TTC549 (cell line): ENCODE data around the gene KCNMB4.

Experiments
- FAIRE-seq: peaks from 2 replicates; lab custom pipeline; 2012; peaks lifted over from hg19 to GRCh38; lab: Jason Lieb, UNC

The KCNMB4 gene

GRCh38 chr12:70365648-70366518 lies at the start of gene KCNMB4:
TSS of gene KCNMB4 (plus strand) at chr12:70366290. CDS start at chr12:70366735, 445 bp downstream.
- FAIRE-seq = no peak

- no peak for FAIRE-seq
Measured at GRCh38 chr12:70317781-70318180, 48.3 kb upstream of the KCNMB4 start.

- FAIRE-seq = no peak
Measured at GRCh38 chr12:70319605-70320004, 46.5 kb upstream of the KCNMB4 start.

GRCh38 chr12:70321191-70321590 lies 44.9 kb upstream of the KCNMB4 start:
- FAIRE-seq = no peak

GRCh38 chr12:70327541-70327940 lies 38.5 kb upstream of the KCNMB4 start:
- no peak for FAIRE-seq

GRCh38 chr12:70329728-70330127 lies 36.4 kb upstream of the KCNMB4 start:
- FAIRE-seq = no peak

GRCh38 chr12:70330158-70330557 lies 35.9 kb upstream of the KCNMB4 start:
- FAIRE-seq = no peak

- no peak for FAIRE-seq
Measured at GRCh38 chr12:70332236-70332635, 33.9 kb upstream of the KCNMB4 start.

- FAIRE-seq = no peak
Measured at GRCh38 chr12:70334742-70335141, 31.3 kb upstream of the KCNMB4 start.

GRCh38 chr12:70338531-70338930 lies 27.6 kb upstream of the KCNMB4 start:
- no peak for FAIRE-seq

GRCh38 chr12:70351076-70351475 lies 15.0 kb upstream of the KCNMB4 start:
- FAIRE-seq = no peak

- no peak for FAIRE-seq
Measured at GRCh38 chr12:70353780-70354660, 12.1 kb upstream of the KCNMB4 start.

GRCh38 chr12:70354787-70355186 lies 11.3 kb upstream of the KCNMB4 start:
- FAIRE-seq = no peak

- no peak for FAIRE-seq
Measured at GRCh38 chr12:70355972-70356371, 10.1 kb upstream of the KCNMB4 start.

- no peak for FAIRE-seq
Measured at GRCh38 chr12:70359458-70360197, 6.5 kb upstream of the KCNMB4 start.

- FAIRE-seq = no peak
Measured at GRCh38 chr12:70360218-70360617, 5.9 kb upstream of the KCNMB4 start.

GRCh38 chr12:70364695-70365397 lies 1.2 kb upstream of the KCNMB4 start:
- no peak for FAIRE-seq

GRCh38 chr12:70365398-70365647 lies 767 bp upstream of the KCNMB4 start:
- no peak for FAIRE-seq

GRCh38 chr12:70366581-70367257 lies 629 bp downstream of the KCNMB4 start:
- FAIRE-seq = no peak

GRCh38 chr12:70367258-70368141 lies 1.4 kb downstream of the KCNMB4 start:
- no peak for FAIRE-seq

- FAIRE-seq = no peak
Measured at GRCh38 chr12:70372881-70373280, 6.8 kb downstream of the KCNMB4 start.
